GM18868 (cell line): ENCODE measurements around the gene CCDC148.
"Not testable (repeated sequence)": the region's sequence is repeated elsewhere in the genome, so short reads cannot be mapped to it uniquely, and the experiment has no call there.

ENCODE experiments used
- ATAC-seq: cut with Tn5 transposase; IDR thresholded peaks from one replicate; pipeline ENCODE4 v1.9.1; 2021; ENCODE audit warnings: mild to moderate bottlenecking, moderate library complexity; ENCODE audit not compliant: unreplicated experiment

CCDC148 gene

DNA sequence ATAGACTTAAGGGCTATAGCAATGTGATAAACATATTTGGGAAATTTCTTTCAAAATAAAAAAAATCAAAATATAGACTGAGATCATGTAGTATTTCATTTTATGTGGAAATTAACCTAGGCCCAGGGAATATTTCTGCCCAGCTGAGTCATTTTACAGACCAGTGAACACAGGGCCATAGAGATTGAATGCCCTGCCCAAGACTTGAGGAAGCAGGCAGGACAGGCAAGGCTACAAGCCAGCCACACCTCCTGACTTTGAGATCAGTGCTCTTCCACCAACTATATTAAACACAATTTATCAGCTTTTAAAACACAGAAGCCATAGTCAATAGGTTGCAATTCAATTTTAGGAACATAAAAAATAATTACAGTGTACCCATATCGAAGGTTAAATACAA lies 12.9 kb downstream of the CCDC148 start:
- no peak for ATAC-seq

DNA sequence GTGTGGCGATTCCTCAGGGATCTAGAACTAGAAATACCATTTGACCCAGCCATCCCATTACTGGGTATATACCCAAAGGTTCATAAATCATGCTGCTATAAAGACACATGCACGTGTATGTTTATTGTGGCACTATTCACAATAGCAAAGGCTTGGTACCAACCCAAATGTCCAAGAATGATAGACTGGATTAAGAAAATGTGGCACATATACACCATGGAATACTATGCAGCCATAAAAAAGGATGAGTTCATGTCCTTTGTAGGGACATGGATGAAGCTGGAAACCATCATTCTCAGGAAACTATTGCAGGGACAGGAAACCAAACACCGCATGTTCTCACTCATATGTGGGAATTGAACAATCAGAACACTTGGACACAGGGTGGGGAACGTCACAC lies 17.5 kb downstream of the CCDC148 start:
- ATAC-seq, result not testable (repeated sequence)

DNA sequence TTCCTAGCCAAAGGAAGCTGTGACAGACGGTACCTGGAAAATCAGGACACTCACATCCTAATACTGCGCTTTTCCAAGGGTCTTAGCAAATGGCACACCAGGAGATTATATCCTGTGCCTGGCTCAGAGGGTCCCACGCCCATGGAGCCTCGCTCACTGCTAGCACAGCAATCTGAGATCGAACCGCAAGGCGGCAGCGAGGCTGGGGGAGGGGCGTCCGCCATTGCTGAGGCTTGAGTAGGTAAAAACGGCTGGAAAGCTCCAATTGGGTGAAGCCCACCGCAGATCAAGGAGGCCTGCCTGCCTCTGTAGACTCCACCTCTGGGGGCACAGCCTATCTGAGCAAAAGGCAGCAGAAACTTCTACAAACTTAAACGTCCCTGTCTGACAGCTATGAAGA lies 22.8 kb downstream of the CCDC148 start:
- not testable (repeated sequence) for ATAC-seq

DNA sequence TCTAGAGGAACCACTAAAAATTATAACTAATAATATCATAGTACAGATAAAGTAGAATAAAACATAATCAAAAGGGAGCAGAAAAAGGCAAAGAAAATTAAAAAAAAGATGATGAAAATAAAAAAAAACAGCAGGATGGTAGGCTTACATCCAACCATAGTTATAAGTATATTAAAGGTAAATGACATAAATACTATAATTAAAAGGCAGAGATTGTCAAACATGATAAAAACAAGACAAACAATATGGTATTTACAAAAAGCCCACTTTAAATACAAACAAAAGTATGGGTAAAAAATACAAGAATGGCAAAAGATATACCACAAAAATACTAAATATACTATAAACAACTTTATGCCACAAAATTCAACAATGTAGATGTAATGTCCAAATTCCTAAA lies 24.4 kb downstream of the CCDC148 start:
- ATAC-seq, result no peak

DNA sequence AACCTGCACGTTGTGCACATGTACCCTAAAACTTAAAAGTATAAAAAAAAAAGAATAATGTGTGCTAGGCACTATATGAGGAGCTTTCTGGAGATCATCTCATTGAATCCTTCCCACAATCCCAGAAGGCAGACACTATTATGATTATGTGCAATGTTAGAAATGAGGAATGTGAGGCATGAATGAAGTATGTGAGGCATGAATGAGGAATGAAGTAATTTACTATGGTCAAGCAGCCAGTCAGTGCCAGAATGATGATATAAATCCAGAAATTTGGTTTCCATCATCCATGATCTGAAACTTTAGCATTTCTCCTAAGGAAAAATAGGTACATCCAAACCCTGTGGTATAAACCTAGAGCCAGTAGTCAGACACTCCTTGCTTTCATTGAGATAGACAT lies 42.0 kb downstream of the CCDC148 start:
- no peak for ATAC-seq

DNA sequence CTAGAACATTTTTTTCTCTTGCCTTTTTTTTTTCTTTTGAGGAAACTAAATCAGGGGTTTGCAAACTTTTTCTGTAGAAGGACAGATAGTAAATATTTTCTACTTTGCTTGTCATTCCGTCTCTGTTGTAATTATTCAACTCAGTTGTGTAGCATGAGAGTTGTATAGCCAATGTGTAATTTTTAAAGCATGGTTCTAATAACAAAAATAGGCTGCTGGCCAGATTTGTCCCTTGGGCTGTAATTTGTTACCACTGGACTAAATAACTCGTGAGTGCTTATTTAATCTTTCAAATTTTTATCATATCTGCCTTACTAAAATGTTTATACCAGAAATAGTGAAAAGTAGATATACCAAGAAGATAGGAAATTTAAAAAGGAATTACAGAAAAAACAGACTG lies 43.0 kb downstream of the CCDC148 start:
- no peak for ATAC-seq

DNA sequence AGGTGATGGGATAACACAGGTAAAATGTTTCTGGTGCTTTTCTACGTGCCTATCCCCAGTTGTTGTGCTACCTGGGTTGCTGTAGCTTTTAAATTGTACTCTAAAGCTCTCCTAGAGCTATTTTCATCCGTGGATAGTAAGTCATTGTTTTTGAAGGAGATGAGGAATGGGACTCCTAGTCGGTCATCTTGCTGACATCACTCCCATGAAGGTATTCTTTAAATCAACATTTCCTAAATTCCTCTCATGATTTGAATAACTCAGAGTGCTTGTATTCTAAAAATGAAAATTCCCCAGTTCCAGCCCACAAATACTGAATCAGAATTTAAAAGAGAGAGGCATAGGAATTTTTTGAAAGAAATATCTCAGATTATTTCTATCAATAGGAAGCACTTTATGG lies 44.3 kb downstream of the CCDC148 start:
- ATAC-seq, result no peak

DNA sequence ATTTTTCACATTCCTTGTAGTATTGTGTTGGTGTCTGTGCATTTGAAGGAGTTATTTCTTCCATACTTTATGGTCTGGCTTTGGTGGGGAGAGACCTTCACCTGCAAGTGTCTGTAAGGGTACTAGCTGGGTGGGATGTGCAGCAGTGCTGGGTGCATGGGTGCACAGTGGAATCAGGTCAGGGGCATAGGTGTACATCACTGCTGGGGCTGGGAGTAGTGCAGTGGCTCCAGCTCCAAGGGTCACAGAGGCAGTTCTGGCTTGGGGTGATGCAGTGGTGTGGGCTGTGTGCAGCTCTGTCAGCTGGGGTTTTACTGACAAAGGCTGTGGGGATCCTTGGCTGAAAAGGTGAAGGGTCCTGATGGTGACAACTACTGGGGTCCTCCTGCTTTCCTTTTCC lies 44.8 kb downstream of the CCDC148 start:
- ATAC-seq, result no peak

DNA sequence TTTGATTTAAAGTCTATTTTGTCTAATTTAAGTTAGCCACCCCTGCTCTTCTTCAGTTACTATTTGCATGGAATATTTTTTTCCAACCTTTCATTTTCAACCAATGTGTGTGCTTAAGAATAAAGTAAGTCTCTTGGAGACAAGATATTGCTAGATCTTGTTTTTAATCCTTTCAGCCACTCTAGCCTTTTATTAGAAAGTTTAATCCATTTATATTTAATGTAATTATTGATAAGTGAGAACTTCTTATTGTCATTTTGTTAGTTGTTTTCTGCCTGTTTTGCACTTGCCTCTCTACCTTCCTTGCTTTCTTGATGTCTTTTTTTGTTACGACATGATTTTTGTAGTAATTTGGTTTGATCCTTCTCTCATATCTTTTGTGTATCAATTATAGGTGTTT lies 46.4 kb downstream of the CCDC148 start:
- ATAC-seq, result no peak

DNA sequence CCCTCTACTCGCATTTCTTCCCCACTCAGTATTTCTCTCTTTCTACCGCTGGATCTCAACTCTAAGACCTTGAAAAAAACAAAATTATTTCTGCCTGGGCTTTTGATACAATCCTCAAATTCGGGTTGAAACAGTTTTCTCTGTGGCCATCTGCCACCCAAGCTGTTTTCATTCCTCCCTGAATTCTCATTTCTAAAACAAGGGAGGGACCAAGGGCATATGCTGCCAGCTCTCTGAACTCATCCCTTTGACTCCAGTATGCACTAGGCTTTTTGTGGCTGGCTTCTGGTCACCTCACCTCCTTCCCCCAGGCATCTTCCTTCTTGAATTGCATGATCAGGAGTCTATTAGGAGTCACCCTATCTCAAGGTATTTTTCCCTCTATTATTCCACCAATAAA lies 49.5 kb downstream of the CCDC148 start:
- ATAC-seq, result no peak

DNA sequence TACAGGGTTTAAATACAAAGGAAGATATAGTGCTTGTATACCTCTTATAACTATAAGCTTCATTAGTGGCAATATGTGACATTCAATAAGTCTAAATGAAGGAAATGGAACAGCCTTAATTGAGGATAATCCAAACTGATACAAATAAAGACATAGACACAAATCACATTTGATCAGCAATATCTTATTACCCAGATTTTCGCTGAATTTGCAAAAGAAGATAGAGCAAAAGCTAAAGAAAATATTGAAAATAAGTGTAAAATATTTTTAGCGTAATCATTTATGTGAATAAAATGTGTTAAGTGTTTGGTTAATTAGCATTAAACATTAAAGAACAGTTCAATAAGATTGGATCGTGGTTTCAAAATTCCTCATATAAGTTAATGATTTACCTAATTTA lies 51.2 kb downstream of the CCDC148 start:
- no peak for ATAC-seq

DNA sequence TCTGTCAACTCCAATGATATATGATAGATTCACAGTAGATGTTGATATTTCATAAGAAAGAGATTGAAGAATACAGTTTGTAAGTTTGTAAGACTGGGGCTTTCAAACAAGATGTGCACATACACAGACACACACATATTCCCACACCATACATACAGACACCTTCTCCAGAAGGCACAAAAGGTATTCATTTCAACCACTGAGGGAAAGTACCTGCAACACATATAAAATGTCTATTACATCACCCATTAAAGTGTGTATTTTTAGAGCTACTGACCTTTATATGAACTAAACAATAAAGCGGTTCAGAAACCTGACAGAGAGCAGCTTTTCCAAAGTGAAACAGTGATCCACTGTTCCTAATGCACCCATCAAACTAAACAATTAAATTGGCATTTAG lies 53.3 kb downstream of the CCDC148 start:
- peak; percentile 76 for ATAC-seq

DNA sequence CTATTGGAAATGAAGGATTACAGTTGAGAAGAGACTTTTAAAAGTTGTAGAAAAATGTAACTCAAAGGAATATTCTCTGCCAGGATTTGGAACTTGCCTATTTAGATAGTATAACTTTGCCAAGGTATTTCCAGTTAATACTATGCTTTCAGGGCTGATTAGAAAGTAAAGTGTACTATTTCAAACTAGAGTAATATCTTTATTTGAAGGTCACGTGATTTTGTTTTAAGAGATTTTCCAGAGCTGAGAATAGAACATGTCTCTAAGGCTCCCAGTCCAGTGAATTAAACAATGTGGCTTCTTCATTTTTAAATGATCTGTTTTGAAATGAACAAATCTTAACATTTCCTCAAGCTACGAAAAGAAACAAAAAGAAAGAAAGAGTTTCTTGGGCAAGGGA lies 53.9 kb downstream of the CCDC148 start:
- no peak for ATAC-seq

DNA sequence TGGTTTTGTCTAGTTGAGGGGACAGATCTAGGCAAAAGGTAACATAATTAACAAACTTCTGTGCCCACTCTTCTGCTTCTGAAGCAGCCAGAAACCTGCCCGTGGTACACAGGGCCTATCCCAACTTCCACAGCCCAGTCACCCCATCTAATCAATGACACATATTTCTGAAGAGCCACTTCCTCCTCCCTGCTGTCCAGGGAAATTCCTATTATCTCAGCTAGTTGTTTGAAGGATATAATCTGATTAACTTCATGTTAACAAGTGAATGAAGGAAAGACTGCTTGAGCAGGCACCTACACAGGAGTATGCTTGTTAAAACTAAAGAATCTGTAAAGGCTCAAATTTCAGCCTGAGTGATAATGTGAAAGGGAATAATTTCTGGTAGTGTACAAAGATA lies 61.4 kb downstream of the CCDC148 start:
- no peak for ATAC-seq

DNA sequence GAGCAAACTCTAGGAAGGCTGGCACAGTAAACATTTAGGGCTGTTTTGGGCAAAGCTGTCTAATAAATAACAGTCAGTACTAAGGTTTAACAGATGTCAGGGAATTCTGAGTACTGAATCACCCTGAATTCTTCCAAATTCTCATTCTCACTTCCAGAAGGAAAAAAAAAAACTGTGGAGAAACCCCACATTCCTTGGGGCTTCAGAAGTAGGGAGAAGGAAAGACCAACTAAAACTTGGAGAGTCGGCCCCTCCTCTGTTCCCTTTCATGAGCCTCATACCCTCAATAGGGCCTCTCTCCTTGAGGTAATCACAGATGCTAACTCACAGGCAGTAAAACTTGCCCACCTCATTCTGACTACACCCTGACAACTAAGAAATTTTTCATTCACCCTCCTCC lies 62.1 kb downstream of the CCDC148 start:
- ATAC-seq, result no peak

DNA sequence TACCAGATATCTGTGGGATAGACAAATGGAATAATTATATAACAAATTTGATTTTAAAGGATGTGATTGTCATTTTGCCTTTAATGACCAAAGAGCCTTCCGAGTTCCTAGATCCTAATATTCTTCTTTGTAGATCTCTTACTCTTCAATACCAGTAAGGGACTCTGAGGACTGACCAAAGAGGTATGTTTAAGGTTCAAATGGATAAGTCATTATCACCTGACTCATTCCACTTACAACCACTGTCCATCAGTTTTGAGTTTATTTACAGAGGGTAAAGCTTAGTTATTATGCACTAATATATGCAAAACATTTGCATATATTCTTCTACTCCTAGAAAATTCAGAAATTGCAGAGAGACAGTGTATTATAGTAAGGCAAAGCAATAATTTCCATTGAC lies 62.7 kb downstream of the CCDC148 start:
- no peak for ATAC-seq

DNA sequence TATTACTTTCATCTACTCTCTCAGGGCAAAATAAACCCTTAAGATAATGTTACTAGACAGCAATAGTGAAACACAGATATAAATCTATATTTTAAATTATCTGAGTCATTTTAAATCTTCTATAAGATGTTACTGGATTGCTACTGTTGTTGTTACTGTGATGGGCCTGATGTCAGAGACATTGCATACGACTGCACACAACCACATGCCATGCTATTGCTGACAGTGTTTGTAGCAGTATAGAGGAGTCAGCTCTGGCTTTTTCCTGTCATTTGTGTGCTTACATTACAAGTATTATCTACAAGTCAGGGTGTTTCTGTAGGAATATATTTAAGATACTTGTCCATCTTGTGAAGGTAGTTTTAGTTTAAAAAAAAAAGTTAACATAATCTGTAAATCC lies 63.9 kb downstream of the CCDC148 start:
- no peak for ATAC-seq

DNA sequence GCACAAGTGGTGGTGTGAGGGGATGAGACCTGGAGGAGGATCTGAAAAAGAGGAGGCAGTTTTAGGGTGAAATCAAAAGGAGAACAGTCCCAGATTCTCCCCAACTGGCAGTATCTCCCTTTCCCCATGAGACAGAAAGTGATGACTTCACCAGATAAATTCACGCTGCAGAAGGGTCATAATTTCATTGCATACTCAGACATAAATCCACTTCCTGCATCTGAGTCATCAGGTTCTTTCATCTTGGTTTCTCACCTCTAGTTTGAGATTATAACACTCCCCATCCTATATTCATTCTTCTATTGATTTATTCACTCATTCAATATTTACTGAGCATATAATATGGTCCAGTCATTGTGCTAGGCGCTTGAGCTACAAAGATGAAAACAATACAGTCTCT lies 64.7 kb downstream of the CCDC148 start:
- ATAC-seq, result no peak

DNA sequence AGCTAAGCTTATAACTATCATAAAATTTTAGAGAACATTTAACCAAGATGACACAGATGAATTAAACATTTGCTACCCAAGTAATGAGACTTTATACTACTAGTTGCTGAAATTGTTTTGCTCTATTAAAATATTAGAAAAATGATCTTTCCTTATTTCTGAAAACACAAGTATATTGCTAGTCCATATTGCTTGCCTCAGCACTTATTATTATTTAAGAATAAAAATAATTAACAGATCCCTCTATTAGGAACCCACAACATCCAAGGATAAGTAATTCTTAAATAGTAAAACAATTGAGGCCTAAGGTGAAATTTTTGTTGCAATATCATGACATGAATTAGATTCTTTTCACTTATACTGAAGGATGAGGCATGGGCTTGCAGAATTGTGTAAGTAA lies 65.2 kb downstream of the CCDC148 start:
- ATAC-seq, result no peak

DNA sequence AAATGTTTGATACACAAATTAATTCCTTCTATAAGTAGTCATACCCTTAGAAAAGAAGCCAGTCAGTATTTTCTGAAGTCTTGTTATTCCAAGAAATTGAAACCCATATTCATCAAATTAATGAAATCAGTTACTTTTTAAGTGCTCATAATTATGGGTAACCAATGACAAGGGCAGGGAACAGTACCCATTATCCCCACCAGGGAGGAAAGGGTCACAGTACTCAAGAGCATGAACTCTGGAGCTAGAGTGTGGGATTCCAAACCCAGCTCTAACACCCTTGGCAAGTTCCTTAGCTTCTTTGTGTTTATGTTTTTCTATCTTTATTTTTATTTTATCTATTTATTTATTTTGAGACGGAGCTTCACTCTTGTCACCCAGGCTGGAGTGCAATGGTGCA lies 68.4 kb downstream of the CCDC148 start:
- no peak for ATAC-seq

DNA sequence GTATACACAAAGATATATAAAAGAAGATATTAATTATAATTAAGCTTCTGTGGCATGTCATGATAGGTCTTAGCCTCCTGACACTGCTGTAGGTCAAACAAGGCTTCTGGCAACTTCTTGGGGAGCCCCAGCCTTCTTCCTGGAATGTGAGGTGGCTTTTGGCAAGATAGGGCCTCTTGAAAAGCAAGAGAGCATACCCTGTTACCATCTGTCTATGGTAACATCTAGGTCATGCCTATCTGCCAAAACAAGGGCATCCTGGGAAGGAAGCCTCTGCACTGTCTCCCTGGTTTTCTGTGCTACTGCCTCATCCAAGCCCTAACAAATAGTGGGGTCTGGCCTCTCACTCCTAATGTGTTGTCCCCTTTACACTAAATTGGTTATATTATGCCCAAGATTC lies 70.9 kb downstream of the CCDC148 start:
- ATAC-seq, result no peak

DNA sequence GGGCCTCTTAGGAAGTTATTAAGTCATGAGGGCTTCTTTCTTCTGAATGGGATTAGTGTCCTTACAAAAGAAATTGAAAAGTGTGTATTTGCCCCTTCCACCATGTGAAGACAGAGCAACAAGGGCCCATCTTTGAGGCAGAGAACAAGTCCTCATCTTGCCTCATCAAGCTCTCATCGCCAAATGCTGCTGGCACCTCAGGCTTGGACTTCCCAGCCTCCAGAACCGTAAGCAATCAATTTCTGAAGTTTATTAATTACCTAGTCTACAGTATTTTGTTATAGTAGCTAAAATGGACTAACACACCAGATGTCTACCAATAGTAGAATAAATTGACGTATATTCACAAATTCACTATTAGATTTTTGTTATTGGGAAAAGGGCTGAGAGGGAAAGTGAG lies 74.6 kb downstream of the CCDC148 start:
- no peak for ATAC-seq

DNA sequence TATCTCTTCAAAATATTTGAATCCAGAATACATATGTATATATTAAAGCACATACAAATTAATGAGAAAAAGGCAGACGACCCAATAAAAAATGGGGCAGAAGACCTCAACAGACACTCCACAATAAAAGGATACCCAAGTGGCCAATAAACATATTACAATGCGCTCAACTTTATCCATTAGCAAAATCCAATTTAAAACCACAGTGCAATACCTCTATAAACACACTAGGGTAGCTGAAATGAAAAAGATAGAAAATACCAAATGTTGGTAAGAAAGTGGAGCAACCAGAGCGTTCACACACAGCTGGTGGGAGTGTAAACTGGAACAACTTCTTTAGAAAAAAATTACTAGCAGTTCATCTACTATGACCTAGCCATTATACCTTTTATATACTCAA lies 75.3 kb downstream of the CCDC148 start:
- no peak for ATAC-seq

DNA sequence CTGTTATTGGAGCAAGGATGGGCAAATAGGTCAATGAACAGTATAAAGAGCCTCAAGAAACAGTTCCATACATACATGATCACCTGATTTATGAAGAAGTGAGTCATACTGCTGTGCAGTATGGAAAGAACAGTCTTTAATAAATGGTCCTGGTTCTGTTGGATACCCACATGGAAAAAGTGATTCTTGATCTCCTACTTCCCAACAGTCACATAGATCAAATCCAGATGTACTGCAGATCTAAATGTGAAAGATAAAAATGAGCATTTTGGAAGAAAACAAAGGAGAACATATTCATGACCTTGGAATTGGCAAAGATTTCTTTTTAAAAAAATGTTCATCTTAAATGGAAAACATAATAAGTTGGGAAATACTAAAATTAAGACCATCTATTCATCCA lies 75.8 kb downstream of the CCDC148 start:
- ATAC-seq, result no peak
